Measurements from ENCODE around the gene ARID3A. TPM values are rescaled to one million over a fixed set of nuclear protein-coding genes. Genes with fewer than 3 reads are reported as not detected.

Gene ARID3A
- total and polyA plus RNA-seq, 9 donors, result 1.1 to 8.1 (median 4.5) TPM

DNA sequence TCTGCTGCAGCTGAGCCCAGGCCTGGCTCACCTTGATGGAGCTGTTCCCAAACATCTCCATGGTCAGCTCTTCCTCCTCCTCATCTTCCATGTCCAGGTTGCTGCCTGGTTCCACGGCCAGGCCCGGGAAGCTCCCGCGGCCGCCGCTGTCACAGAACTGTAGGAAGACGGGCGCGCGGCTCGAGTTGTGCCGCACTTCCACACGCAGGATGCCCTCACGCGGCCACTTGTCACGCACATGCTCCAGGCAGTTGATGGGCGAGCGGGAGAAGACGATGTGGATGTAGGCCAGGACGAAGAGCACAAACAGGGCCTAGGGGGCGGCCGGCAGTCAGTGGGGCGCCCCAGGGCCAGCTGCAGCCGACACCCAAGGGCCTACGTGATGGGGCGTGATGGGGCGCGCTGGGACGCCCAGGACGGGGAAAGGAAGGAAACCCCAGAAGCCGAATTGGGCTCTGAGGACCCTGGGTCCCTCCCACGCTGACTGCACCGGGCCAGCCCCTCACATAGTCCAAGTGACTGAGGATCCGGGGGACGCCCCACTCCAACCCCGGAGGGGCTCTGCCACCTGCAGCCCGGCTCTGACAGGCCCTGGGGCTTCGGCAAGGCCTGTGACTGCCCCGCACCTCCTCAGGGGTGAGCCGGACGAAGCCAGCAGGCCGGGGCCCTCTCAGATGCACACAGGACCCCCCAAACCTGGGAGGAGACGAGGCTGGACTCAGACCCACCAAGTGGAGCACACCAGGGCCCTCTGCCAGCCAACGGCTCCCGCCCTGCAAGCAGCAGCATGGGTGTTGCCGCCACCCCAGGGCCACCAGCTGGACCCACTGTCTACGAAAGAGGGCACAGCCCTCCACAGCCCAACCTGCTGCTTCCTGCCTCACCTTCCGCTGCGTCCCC is 88.6 kb downstream of the ARID3A start:
- Histone ChIP-seq H3K9me3 (no peaks in the 10 kb centered on the region), H3K27me3 (no peaks in the 10 kb centered on the region), H3K27ac (no peak overlapping the region), H3K4me3 (no peak overlapping the region), H3K36me3 (no peaks in the 10 kb centered on the region), H3K4me1 (ENCODE audit: insufficient read depth) (peaks cover 28% of the 10 kb centered on the region)
- intact Hi-C loops (cut with DNase I), result loop anchor here in 2 of 4 donors (5.0 to 10.0 kb wide), 2 partner anchors 83 to 170 kb away; partner anchors contain the start of gene POLR2E (in 1 of the 2)
- 92 to 93% (median 93%) methylated on average over 43 to 49 of the region's 49 CpGs for WGBS, 3 donors
- no peak for TF ChIP-seq POLR2A (IDR thresholded peaks at IDR 0.05)
- TF ChIP-seq EP300 (IDR thresholded peaks at IDR 0.05), result no peak
- TF ChIP-seq, protein P1, sequence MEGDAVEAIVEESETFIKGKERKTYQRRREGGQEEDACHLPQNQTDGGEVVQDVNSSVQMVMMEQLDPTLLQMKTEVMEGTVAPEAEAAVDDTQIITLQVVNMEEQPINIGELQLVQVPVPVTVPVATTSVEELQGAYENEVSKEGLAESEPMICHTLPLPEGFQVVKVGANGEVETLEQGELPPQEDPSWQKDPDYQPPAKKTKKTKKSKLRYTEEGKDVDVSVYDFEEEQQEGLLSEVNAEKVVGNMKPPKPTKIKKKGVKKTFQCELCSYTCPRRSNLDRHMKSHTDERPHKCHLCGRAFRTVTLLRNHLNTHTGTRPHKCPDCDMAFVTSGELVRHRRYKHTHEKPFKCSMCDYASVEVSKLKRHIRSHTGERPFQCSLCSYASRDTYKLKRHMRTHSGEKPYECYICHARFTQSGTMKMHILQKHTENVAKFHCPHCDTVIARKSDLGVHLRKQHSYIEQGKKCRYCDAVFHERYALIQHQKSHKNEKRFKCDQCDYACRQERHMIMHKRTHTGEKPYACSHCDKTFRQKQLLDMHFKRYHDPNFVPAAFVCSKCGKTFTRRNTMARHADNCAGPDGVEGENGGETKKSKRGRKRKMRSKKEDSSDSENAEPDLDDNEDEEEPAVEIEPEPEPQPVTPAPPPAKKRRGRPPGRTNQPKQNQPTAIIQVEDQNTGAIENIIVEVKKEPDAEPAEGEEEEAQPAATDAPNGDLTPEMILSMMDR (IDR thresholded peaks at IDR 0.05), result no peak
- DNase-seq, result no peak

DNA sequence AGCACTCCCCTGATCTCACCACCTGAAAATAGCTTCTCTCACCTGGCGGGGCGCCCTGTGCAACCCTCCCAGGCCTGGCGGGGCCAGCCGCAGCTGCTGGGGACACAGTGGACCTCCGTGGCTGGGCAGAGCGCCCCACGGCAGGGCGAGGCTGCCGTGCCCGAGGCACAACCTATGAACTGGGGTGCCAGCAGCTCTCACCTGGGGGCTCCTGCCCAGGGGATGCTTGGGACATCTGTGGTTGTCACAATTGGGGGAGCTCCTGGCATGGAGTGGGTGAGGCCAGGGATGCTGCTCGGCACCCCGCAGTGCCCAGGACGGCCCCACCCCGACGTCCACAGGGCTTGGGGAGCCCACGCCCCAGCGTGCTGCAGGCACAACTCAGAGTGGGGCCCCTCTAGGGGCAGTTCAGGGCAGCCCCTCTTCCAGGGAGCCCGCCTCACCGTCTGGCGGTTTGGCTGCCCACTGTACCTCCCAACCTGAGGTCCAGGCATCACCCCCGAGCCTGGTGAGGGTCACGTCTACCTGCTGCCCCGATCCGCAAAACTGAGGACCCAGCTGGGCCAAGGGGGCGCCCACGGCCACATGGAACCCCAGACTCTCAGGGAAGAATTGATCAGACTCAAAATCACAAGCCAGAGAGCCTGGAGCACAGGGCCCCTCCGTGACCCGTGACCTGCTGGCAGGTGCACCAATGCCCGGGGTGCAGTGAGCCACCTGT is 89.4 kb downstream of the ARID3A start:
- 79 to 84% (median 83%) methylated on average over 15 to 29 of the region's 29 CpGs for WGBS, 3 donors
- no peak for DNase-seq
- intact Hi-C loops (cut with DNase I), result loop anchor here in 2 of 4 donors (5.0 to 10.0 kb wide), 2 partner anchors 82 to 170 kb away; partner anchors contain the start of gene POLR2E (in 1 of the 2)
- Histone ChIP-seq H3K27ac (no peak overlapping the region), H3K4me1 (ENCODE audit: insufficient read depth) (peaks cover 31% of the 10 kb centered on the region), H3K36me3 (no peaks in the 10 kb centered on the region), H3K27me3 (no peaks in the 10 kb centered on the region), H3K4me3 (no peak overlapping the region), H3K9me3 (no peaks in the 10 kb centered on the region)
- TF ChIP-seq, protein P1 (IDR thresholded peaks at IDR 0.05), result no peak
- TF ChIP-seq EP300 (IDR thresholded peaks at IDR 0.05) (no peak), POLR2A (IDR thresholded peaks at IDR 0.05) (no peak)

DNA sequence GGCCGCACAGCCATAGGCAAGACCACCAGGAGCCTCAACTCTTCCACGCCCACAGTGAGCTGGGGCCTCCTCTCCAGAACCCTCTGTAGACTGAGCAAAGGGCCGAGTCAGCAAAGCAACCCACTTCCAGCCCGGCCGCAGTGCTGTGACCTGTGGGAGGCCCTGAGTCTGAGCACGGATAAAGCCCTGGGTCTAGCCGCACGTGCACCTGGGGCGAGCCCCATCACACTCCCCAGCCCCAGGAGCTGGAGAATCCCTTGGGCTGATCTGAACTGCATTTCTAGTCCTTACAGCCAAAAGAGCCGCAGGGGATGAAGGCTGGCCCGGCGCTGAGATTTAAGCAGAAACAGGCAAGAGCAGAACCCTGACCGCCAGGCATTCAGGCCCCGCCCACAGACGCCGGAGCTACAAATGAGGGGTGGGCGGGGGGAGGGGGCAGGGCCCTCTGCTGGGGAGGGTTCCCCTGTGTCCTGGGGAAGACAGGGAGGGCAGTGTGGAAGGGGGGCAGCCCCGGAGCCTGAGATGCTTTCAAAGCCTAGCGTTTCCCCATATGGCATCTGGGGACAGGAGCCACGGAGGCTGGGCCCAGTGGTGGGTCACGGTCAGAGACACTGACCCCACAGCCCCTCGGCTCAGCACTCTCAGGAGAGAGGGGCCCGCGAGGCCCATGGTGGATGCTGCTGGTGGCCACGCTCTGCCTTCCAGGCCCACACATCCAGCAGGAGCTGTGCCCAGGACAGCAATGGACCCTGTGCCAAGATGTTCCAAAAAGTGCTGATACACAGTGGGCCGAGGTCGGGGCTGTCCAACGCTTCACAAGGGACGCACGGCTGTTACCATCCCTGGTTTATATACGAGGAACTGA is 90.2 kb downstream of the ARID3A start:
- WGBS, 3 donors, result 50 to 57% (median 56%) methylated on average over 23 to 31 of the region's 31 CpGs
- H3K9me3 ChIP-seq, result no peaks in the 10 kb centered on the region
- no peak for TF ChIP-seq POLR2A (IDR thresholded peaks at IDR 0.05)
- TF ChIP-seq, protein P1 (IDR thresholded peaks at IDR 0.05), result no peak
- no peak for TF ChIP-seq EP300 (IDR thresholded peaks at IDR 0.05)
- no peak for DNase-seq
- H3K27ac ChIP-seq, result no peak overlapping the region
- no peaks in the 10 kb centered on the region for H3K27me3 ChIP-seq
- no peak overlapping the region for H3K4me3 ChIP-seq
- intact Hi-C loops (cut with DNase I), result loop anchor here in 2 of 4 donors (5.0 to 10.0 kb wide), 2 partner anchors 81 to 169 kb away; partner anchors contain the start of gene POLR2E (in 1 of the 2)
- H3K4me1 ChIP-seq (ENCODE audit: insufficient read depth), result peaks cover 30% of the 10 kb centered on the region
- H3K36me3 ChIP-seq, result no peaks in the 10 kb centered on the region
